Body of pancreas (tissue), 4 donors: ENCODE results near the gene CACUL1. TPM values are rescaled to one million over a fixed set of nuclear protein-coding genes. Genes with fewer than 3 reads are reported as not detected.

ENCODE experiments used
- ATAC-seq: fragments of 150-250 bp; one replicate; pipeline ENCODE4 v1.9.1; 2016
- DNase-seq, 4 donors: peaks; one replicate each; pipeline ENCODE4 v3.0.0-alpha.2; 2019
- H3K27ac ChIP-seq, 4 donors: fragments of 200-600 bp; sonication (generic); 1 replicate in 3 of 4; 2 replicates in 1 of 4; pipeline versions ENCODE4 v1.5.1 to v1.6.1; 2016 to 2019; ENCODE audit warnings: mild to moderate bottlenecking in 1 of 4, mixed read lengths in 1 of 4, moderate library complexity in 1 of 4
- H3K27me3 ChIP-seq, 2 donors: fragments of 200-600 bp; sonication (generic); one replicate each; pipeline ENCODE4 v1.6.0; 2016; ENCODE audit warnings: mild to moderate bottlenecking in 1 of 2
- H3K36me3 ChIP-seq, 2 donors: fragments of 200-600 bp; sonication (generic); replicated peaks in 1 of 2; 2 replicates each; pipeline ENCODE4 v1.5.1; 2016; ENCODE audit warnings: low read depth in 2 of 2; ENCODE audit not compliant: insufficient read depth in 1 of 2
- H3K4me1 ChIP-seq: fragments of 200-600 bp; sonication (generic); one replicate; pipeline ENCODE4 v1.6.0; 2016
- H3K4me3 ChIP-seq, 2 donors: fragments of 200-600 bp; sonication (generic); 1 replicate in 1 of 2; 2 replicates in 1 of 2; pipeline ENCODE4 v1.5.1; 2016 to 2019
- H3K9me3 ChIP-seq, 3 donors: fragments of 200-600 bp; sonication (generic); 1 replicate in 2 of 3; 2 replicates in 1 of 3; pipeline ENCODE4 v1.5.1; 2016
- CTCF ChIP-seq, 7 experiments: fragments of 450-650 bp in 4 of 7; fragments of 200-600 bp in 3 of 7; sonication (generic) in 3 of 7; IDR thresholded peaks; one replicate each; pipeline ENCODE4 v1.5.1; 2016 to 2019; ENCODE audit warnings: antibody characterized with exemption in 7 of 7
- POLR2A ChIP-seq, 3 donors: fragments of 450-650 bp; IDR thresholded peaks; one replicate each; pipeline ENCODE4 v1.6.1; 2016; ENCODE audit warnings: antibody characterized with exemption in 3 of 3, mild to moderate bottlenecking in 2 of 3
- WGBS, 2 donors: methylation state at CpG; one replicate each; pipeline ENCODE4 v1.1.5; 2017; 5-methylcytosine and 5-hydroxymethylcytosine counted together
- intact Hi-C: fragments of 100-400 bp; cut with DNase I; formaldehyde crosslinking; loops from one replicate; pipeline ENCODE4 v1.15.1; 2023
- total RNA-seq, 2 donors: library from RNA; depleted of rRNA; stranded (reverse); fragments of >200 nt; gene quantifications; one replicate each; pipeline ENCODE4 v1.1.0, GENCODE V29; 2016

Gene CACUL1
- total RNA-seq, 2 donors from 2014 or later: 12.9 to 16.1 TPM

GRCh38 chr10:118753331-118754228, 1.2 kb downstream of the CACUL1 start:
- H3K4me1 ChIP-seq: peaks cover 28% of the 10 kb centered on the region
- H3K36me3 ChIP-seq: no peaks in the 10 kb centered on the region
- intact Hi-C loops: no loop called here
- DNase-seq: peak in 1 of 4 donors; percentile 71
- peak overlapping the region in 3 of 4 donors; percentile 91 to 96 (median 93) for H3K27ac ChIP-seq
- WGBS, 2 donors: 2 to 3% methylated on average over 17 of the region's 17 CpGs
- TF ChIP-seq POLR2A (IDR thresholded peaks at IDR 0.05) (no peak), CTCF (IDR thresholded peaks at IDR 0.05) (no peak)
- H3K9me3 ChIP-seq: no peaks in the 10 kb centered on the region
- peak overlapping the region; percentile 81 to 100 for H3K4me3 ChIP-seq
- ATAC-seq: no peak
- no peaks in the 10 kb centered on the region for H3K27me3 ChIP-seq

- H3K27me3 ChIP-seq: no peaks in the 10 kb centered on the region
- ATAC-seq (no peak), DNase-seq (no peak)
- intact Hi-C loops: no loop called here
- no peaks in the 10 kb centered on the region for H3K9me3 ChIP-seq
- no peak overlapping the region for H3K27ac ChIP-seq
- no peak overlapping the region for H3K4me3 ChIP-seq
- H3K4me1 ChIP-seq: peaks cover 32% of the 10 kb centered on the region
- H3K36me3 ChIP-seq: no peaks in the 10 kb centered on the region
- TF ChIP-seq CTCF (IDR thresholded peaks at IDR 0.05) (no peak), POLR2A (IDR thresholded peaks at IDR 0.05) (no peak)
- 53 to 66% methylated on average over 3 of the region's 3 CpGs for WGBS, 2 donors
Observed at GRCh38 chr10:118752409-118752808, 2.4 kb downstream of the CACUL1 start.

- Histone ChIP-seq H3K36me3 (no peaks in the 10 kb centered on the region), H3K27ac (no peak overlapping the region), H3K4me3 (no peak overlapping the region), H3K27me3 (no peaks in the 10 kb centered on the region), H3K9me3 (no peaks in the 10 kb centered on the region), H3K4me1 (peaks cover 32% of the 10 kb centered on the region)
- no peak for ATAC-seq
- TF ChIP-seq CTCF (IDR thresholded peaks at IDR 0.05) (no peak), POLR2A (IDR thresholded peaks at IDR 0.05) (no peak)
- DNase-seq: no peak
- intact Hi-C loops: no loop called here
- 89 to 93% methylated on average over 1 of the region's 1 CpG for WGBS, 2 donors
Observed at GRCh38 chr10:118751265-118751664, 3.5 kb downstream of the CACUL1 start.

- TF ChIP-seq CTCF (IDR thresholded peaks at IDR 0.05) (no peak), POLR2A (IDR thresholded peaks at IDR 0.05) (no peak)
Observed at GRCh38 chr10:118748041-118748440, 6.7 kb downstream of the CACUL1 start.

More at GRCh38 chr10:118748041-118748440, 6.7 kb downstream of the CACUL1 start:
- DNase-seq (no peak), ATAC-seq (no peak)
- Histone ChIP-seq H3K4me1 (peaks cover 37% of the 10 kb centered on the region), H3K36me3 (no peaks in the 10 kb centered on the region), H3K4me3 (no peak overlapping the region), H3K27ac (no peak overlapping the region), H3K27me3 (no peaks in the 10 kb centered on the region), H3K9me3 (no peaks in the 10 kb centered on the region)
- 54 to 69% methylated on average over 2 to 6 of the region's 6 CpGs for WGBS, 2 donors
- intact Hi-C loops: no loop called here
